Measurements from ENCODE around the gene FAM78B. TPM values are rescaled to one million over a fixed set of nuclear protein-coding genes. Genes with fewer than 3 reads are reported as not detected.

FAM78B gene
- total RNA-seq, 4 donors from 2014 or later, result 0.21 to 3.3 (median 0.26) TPM; not detected in 1

DNA sequence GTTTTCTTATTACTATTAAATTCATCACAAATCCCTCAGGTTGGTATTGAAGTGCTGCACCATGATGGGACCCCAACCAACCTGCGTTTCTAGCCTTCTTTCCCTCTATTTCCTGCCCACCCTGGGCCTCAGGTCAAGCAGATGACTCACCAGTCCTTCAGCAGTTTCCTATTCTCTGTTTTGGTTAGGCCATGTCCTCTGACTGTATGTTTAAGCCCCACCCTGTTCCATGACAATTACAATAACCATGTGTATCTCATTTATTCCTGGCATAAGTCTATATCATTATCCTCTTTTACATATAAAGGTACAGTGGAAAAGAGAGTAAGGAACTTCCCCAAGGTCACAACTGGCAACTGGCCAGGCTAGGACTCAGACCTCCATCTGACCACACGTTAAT, 5.3 kb upstream of the FAM78B start:
- intact Hi-C loops (cut with DNase I; ENCODE audit: low total_unique reads), result no loop called here
- no peaks in the 10 kb centered on the region for H3K36me3 ChIP-seq
- no peak overlapping the region for H3K4me3 ChIP-seq
- H3K27me3 ChIP-seq, result no peaks in the 10 kb centered on the region
- H3K9me3 ChIP-seq, result no peaks in the 10 kb centered on the region
- no peak for TF ChIP-seq POLR2A (IDR thresholded peaks at IDR 0.05)
- TF ChIP-seq, protein P1, sequence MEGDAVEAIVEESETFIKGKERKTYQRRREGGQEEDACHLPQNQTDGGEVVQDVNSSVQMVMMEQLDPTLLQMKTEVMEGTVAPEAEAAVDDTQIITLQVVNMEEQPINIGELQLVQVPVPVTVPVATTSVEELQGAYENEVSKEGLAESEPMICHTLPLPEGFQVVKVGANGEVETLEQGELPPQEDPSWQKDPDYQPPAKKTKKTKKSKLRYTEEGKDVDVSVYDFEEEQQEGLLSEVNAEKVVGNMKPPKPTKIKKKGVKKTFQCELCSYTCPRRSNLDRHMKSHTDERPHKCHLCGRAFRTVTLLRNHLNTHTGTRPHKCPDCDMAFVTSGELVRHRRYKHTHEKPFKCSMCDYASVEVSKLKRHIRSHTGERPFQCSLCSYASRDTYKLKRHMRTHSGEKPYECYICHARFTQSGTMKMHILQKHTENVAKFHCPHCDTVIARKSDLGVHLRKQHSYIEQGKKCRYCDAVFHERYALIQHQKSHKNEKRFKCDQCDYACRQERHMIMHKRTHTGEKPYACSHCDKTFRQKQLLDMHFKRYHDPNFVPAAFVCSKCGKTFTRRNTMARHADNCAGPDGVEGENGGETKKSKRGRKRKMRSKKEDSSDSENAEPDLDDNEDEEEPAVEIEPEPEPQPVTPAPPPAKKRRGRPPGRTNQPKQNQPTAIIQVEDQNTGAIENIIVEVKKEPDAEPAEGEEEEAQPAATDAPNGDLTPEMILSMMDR (IDR thresholded peaks at IDR 0.05), result no peak
- H3K4me1 ChIP-seq, result no peaks in the 10 kb centered on the region
- no peak overlapping the region for H3K27ac ChIP-seq
- no peak for DNase-seq

DNA sequence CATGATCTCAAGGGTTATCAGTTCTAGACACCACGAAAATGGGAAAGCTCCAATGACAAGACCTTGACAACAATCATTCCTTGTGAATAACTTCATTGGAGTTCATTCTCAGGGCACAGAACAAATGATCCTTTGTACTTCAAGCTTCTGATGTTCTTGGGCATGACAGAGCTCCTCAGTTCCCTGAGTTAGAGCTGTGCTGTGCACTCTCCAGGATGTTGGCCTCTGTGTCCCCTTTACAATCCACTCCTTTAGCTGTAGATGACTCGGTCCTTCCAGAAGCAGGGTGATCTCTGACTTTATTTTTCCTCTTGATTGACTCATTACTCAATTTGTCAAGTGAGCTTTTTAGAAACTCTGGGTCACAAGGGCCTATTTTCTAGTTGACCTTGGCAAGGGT, 3.9 kb upstream of the FAM78B start:
- no peaks in the 10 kb centered on the region for H3K4me1 ChIP-seq
- H3K36me3 ChIP-seq, result no peaks in the 10 kb centered on the region
- no peak for TF ChIP-seq POLR2A (IDR thresholded peaks at IDR 0.05)
- TF ChIP-seq, protein P1 (IDR thresholded peaks at IDR 0.05), result no peak
- no peak overlapping the region for H3K27ac ChIP-seq
- no peaks in the 10 kb centered on the region for H3K27me3 ChIP-seq
- H3K9me3 ChIP-seq, result no peaks in the 10 kb centered on the region
- intact Hi-C loops (cut with DNase I; ENCODE audit: low total_unique reads), result no loop called here
- DNase-seq, result no peak
- no peak overlapping the region for H3K4me3 ChIP-seq

DNA sequence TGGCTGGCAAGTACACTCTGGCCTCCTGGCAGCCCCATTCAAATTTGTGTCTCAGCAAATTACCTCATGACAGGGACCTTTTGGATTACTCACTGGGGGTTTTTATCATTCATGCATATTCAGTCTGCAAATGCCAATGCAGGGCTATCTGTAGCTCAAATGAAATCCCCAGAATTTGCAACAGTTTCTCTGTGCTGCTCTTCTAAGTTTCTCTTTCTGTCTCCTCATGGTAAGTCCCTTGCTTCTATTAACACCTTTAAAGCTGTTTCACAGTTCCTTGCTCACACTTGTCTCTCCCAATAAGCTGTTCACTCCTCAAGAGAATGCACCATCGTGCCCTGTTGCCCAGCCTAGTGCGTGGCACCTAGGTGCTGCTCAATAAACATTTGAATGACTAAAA, 3.3 kb upstream of the FAM78B start:
- no peak for TF ChIP-seq POLR2A (IDR thresholded peaks at IDR 0.05)
- TF ChIP-seq, protein P1 (IDR thresholded peaks at IDR 0.05), result no peak
- DNase-seq, result no peak
- H3K27ac ChIP-seq, result no peak overlapping the region
- H3K4me3 ChIP-seq, result no peak overlapping the region
- no peaks in the 10 kb centered on the region for H3K4me1 ChIP-seq
- no peaks in the 10 kb centered on the region for H3K36me3 ChIP-seq
- H3K9me3 ChIP-seq, result no peaks in the 10 kb centered on the region
- intact Hi-C loops (cut with DNase I; ENCODE audit: low total_unique reads), result no loop called here
- H3K27me3 ChIP-seq, result no peaks in the 10 kb centered on the region

DNA sequence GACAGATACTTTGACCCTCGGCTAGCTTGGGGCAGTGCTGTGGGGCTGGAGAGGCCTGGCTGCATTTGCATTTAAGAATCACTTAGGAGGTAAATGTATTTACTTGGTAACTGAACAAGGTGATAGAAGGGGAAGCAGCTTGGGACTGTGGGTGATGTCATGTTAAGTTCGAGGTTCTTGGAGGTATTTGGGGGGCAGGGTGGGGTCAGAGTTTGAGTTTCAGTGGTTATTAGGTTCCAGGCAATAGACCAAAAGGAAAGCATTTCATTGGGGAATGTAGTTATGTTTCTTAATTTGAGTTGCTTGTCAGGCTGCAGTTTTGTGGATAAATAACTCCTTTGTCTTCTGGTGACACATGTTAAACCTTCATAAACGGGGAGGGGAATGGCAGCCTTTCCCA, 2.4 kb upstream of the FAM78B start:
- no peaks in the 10 kb centered on the region for H3K36me3 ChIP-seq
- no peaks in the 10 kb centered on the region for H3K4me1 ChIP-seq
- H3K27ac ChIP-seq, result no peak overlapping the region
- DNase-seq, result no peak
- no peak for TF ChIP-seq POLR2A (IDR thresholded peaks at IDR 0.05)
- TF ChIP-seq, protein P1 (IDR thresholded peaks at IDR 0.05), result no peak
- H3K9me3 ChIP-seq, result no peaks in the 10 kb centered on the region
- intact Hi-C loops (cut with DNase I; ENCODE audit: low total_unique reads), result loop anchor here (10.0 kb wide), 1 partner anchor 244 kb away; no protein-coding TSS in a partner anchor
- H3K4me3 ChIP-seq, result no peak overlapping the region
- H3K27me3 ChIP-seq, result no peaks in the 10 kb centered on the region

DNA sequence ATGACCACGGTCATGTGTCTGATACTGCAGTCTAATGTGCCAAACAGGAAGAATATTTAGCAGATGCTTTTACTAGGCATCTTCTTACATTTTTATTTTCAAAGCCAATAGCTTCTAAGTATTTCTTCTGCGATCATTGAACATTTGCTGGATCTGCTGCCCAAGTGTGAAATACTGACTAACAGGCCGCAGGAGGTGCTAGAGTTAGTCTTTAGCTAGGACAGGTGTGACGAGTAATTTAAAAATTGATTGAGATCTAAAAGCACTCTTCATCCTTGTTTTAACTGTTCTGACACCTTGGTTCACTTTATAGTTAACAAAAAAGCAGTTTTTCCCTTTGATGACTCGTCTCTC, 748 bp upstream of the FAM78B start:
- Histone ChIP-seq H3K4me3 (peak overlapping the region; percentile 53 to 79), H3K27ac (peak overlapping the region; percentile 75 to 82), H3K9me3 (no peaks in the 10 kb centered on the region), H3K27me3 (no peaks in the 10 kb centered on the region), H3K36me3 (no peaks in the 10 kb centered on the region), H3K4me1 (no peaks in the 10 kb centered on the region)
- TF ChIP-seq POLR2A (IDR thresholded peaks at IDR 0.05), result no peak
- TF ChIP-seq, protein P1 (IDR thresholded peaks at IDR 0.05), result no peak
- intact Hi-C loops (cut with DNase I; ENCODE audit: low total_unique reads), result loop anchor here (10.0 kb wide), 1 partner anchor 243 kb away; no protein-coding TSS in a partner anchor
- no peak for DNase-seq
